HCT116 (cell line): ENCODE results near the gene ESAM. TPM values are rescaled to one million over a fixed set of nuclear protein-coding genes. Genes with fewer than 3 reads are reported as not detected.

Experiments
- ATAC-seq: fragments of 200-7000 bp; cut with Tn5 transposase; 2 replicates; pipeline ENCODE4 v1.9.1; 2020; ENCODE audit warnings: mild to moderate bottlenecking, moderate library complexity
- BruUV-seq: library from RNA; stranded (reverse); fragments of 400-500 nt; replicated peaks from 2 replicates; lab custom pipeline; 2021; lab: Mats Ljungman, UMichigan
- CTCF ChIA-PET: fragments of 300-600 bp; sonication (Branson Sonifier 250); formaldehyde crosslinking; loops from one replicate; lab custom pipeline; 2021; ENCODE audit warnings: antibody characterized with exemption; lab: Charles Lee
- POLR2A ChIA-PET: fragments of 300-600, 350-600 bp; sonication (Branson Sonifier 250); formaldehyde crosslinking; loops from one replicate; lab custom pipeline; 2021; ENCODE audit warnings: antibody characterized with exemption; lab: Charles Lee
- RAD21 ChIA-PET, 2 experiments: fragments of 300-600 bp; sonication (Branson Sonifier 250); formaldehyde crosslinking; loops; one replicate each; lab custom pipeline; 2023; ENCODE audit warnings: low total read pairs in 2 of 2; ENCODE audit not compliant: uncharacterized antibody in 2 of 2, unreplicated experiment in 2 of 2, low non-redundant PET in 1 of 2; lab: Charles Lee
- DNase-seq: peaks from one replicate; pipeline ENCODE4 v3.0.0-alpha.2; 2010; ENCODE audit warnings: low read depth, low spot score
- H2AFZ ChIP-seq: fragments of 200-600 bp; shearing (Covaris generic), sonication (generic); 2 replicates; pipeline ENCODE4 v1.6.1; 2017; ENCODE audit warnings: low read depth, mixed run types, mixed read lengths, antibody characterized with exemption, low read length; ENCODE audit not compliant: poor library complexity, severe bottlenecking
- H3K27ac ChIP-seq: 2 replicates; pipeline ENCODE4 v1.5.1; 2012; ENCODE audit warnings: low read depth, low read length
- H3K27me3 ChIP-seq: fragments of 200-600 bp; sonication (generic); 2 replicates; pipeline ENCODE4 v1.6.1; 2016; ENCODE audit warnings: mixed run types, low read length, mixed read lengths; ENCODE audit not compliant: insufficient read depth
- H3K36me3 ChIP-seq, 2 experiments: fragments of 200-500 bp in 1 of 2; fragments of 200-600 bp in 1 of 2; sonication (Bioruptor generic) in 1 of 2; sonication (generic) in 1 of 2; 2 replicates each; pipeline versions ENCODE4 v1.5.1 to v1.6.1; 2014 to 2016; ENCODE audit warnings: low read length in 2 of 2, inconsistent platforms in 1 of 2, mixed read lengths in 1 of 2, mixed run types in 1 of 2; ENCODE audit not compliant: insufficient read depth in 2 of 2, control insufficient read depth in 1 of 2
- H3K4me1 ChIP-seq, 2 experiments: fragments of 200-600 bp in 1 of 2; sonication (generic) in 1 of 2; 2 replicates each; pipeline versions ENCODE4 v1.5.1 to v1.6.1; 2012 to 2017; ENCODE audit warnings: low read length in 2 of 2, inconsistent platforms in 1 of 2, mild to moderate bottlenecking in 1 of 2, mixed read lengths in 1 of 2, mixed run types in 1 of 2, moderate library complexity in 1 of 2; ENCODE audit not compliant: insufficient read depth in 2 of 2, control insufficient read depth in 1 of 2
- H3K4me2 ChIP-seq: fragments of 200-600 bp; sonication (generic); 2 replicates; pipeline ENCODE4 v1.6.1; 2017; ENCODE audit warnings: mixed run types, low read length, mixed read lengths
- H3K4me3 ChIP-seq, 2 experiments: fragments of 200-600 bp in 1 of 2; sonication (generic) in 1 of 2; replicated peaks in 1 of 2; 2 replicates each; pipeline ENCODE4 v1.5.1; 2011 to 2016; ENCODE audit warnings: low read length in 2 of 2, control low read depth in 1 of 2, low read depth in 1 of 2, mild to moderate bottlenecking in 1 of 2, mixed read lengths in 1 of 2, mixed run types in 1 of 2
- H3K79me2 ChIP-seq: fragments of 200-600 bp; sonication (generic); 2 replicates; pipeline ENCODE4 v1.6.1; 2017; ENCODE audit warnings: mild to moderate bottlenecking, mixed run types, low read length, moderate library complexity, mixed read lengths; ENCODE audit not compliant: insufficient read depth
- H3K9ac ChIP-seq: fragments of 200-600 bp; sonication (generic); 2 replicates; pipeline ENCODE4 v1.6.1; 2016; ENCODE audit warnings: low read length, mixed read lengths
- H3K9me2 ChIP-seq: fragments of 200-600 bp; sonication (generic), shearing (Covaris generic); 2 replicates; pipeline ENCODE4 v1.6.1; 2017; ENCODE audit warnings: mixed run types, mild to moderate bottlenecking, moderate library complexity; ENCODE audit not compliant: insufficient read depth
- H3K9me3 ChIP-seq, 2 experiments: fragments of 200-500 bp in 1 of 2; fragments of 200-600 bp in 1 of 2; sonication (Bioruptor generic) in 1 of 2; sonication (generic) in 1 of 2; 2 replicates each; pipeline ENCODE4 v1.6.1; 2014 to 2017; ENCODE audit warnings: low read length in 2 of 2, mixed read lengths in 2 of 2, inconsistent platforms in 1 of 2, low read depth in 1 of 2, mild to moderate bottlenecking in 1 of 2, mixed run types in 1 of 2, moderate library complexity in 1 of 2; ENCODE audit not compliant: control insufficient read depth in 1 of 2, insufficient read depth in 1 of 2
- H4K20me1 ChIP-seq: fragments of 200-600 bp; sonication (generic), shearing (Covaris generic); 2 replicates; pipeline ENCODE4 v1.6.1; 2017; ENCODE audit warnings: mixed run types, mild to moderate bottlenecking, moderate library complexity; ENCODE audit not compliant: insufficient read depth
- CEBPB ChIP-seq: IDR thresholded peaks from 2 replicates; pipeline ENCODE4 v1.6.1; 2012; ENCODE audit warnings: low read depth
- EGR1 ChIP-seq: IDR thresholded peaks from 2 replicates; pipeline ENCODE4 v1.6.1; 2012; ENCODE audit warnings: low read depth
- ELF1 ChIP-seq: IDR thresholded peaks from 2 replicates; pipeline ENCODE4 v1.6.1; 2012; ENCODE audit warnings: low read depth, borderline replicate concordance
- EZH2phosphoT487 ChIP-seq: fragments of 200-600 bp; IDR thresholded peaks from 2 replicates; pipeline ENCODE4 v1.6.1; 2018; ENCODE audit warnings: antibody characterized with exemption, borderline replicate concordance
- FOSL1 ChIP-seq: IDR thresholded peaks from 2 replicates; pipeline ENCODE4 v1.6.1; 2012; ENCODE audit warnings: low read depth
- JUND ChIP-seq: IDR thresholded peaks from 2 replicates; pipeline ENCODE4 v1.6.1; 2012
- POLR2AphosphoS5 ChIP-seq: IDR thresholded peaks from 2 replicates; pipeline ENCODE4 v1.6.1; 2011; ENCODE audit warnings: mild to moderate bottlenecking, low read depth, low read length, moderate library complexity
- RAD21 ChIP-seq: IDR thresholded peaks from 2 replicates; pipeline ENCODE4 v1.6.1; 2012; ENCODE audit warnings: low read depth, mild to moderate bottlenecking
- TCF7L2 ChIP-seq: IDR thresholded peaks from 2 replicates; pipeline ENCODE4 v1.7.0; 2011; ENCODE audit warnings: borderline replicate concordance, inconsistent platforms; ENCODE audit not compliant: insufficient read depth, insufficient read length; ENCODE audit errors: extremely low read depth
- ZBTB33 ChIP-seq: IDR thresholded peaks from 2 replicates; pipeline ENCODE4 v1.6.1; 2011; ENCODE audit warnings: mild to moderate bottlenecking, low read length, moderate library complexity; ENCODE audit not compliant: insufficient replicate concordance; ENCODE audit errors: extremely low read depth
- ZFX ChIP-seq: fragments of 450-650 bp; IDR thresholded peaks from 2 replicates; pipeline ENCODE4 v1.6.1; 2017
- intact Hi-C: fragments of 100-400 bp; cut with micrococcal nuclease; formaldehyde crosslinking; loops from 2 replicates; pipeline ENCODE4 v1.10.0; 2022
- total RNA-seq: library from RNA; stranded (reverse); gene quantifications from one replicate; pipeline ENCODE4 v1.2.1, GENCODE V29; 2021; ENCODE audit not compliant: unreplicated experiment

ESAM gene
- total RNA-seq, 1 experiment from 2014 or later: 6.1 TPM

- intact Hi-C loops: no loop called here
- no peaks in the 10 kb centered on the region for H3K79me2 ChIP-seq
- H3K4me3 ChIP-seq: no peak overlapping the region
- H2AFZ ChIP-seq: no peak overlapping the region
- no peak for DNase-seq
- no peaks in the 10 kb centered on the region for H3K9me2 ChIP-seq
- no peaks in the 10 kb centered on the region for H3K4me1 ChIP-seq
- CTCF ChIA-PET: no interaction called here
- no peaks in the 10 kb centered on the region for H3K9me3 ChIP-seq
- H4K20me1 ChIP-seq: no peaks in the 10 kb centered on the region
- TF ChIP-seq ZBTB33: no peak
- TF ChIP-seq EGR1: no peak
- TF ChIP-seq ELF1: no peak
- no peak for TF ChIP-seq POLR2AphosphoS5
- TF ChIP-seq FOSL1: no peak
- TF ChIP-seq RAD21: no peak
- TF ChIP-seq JUND: no peak
- TF ChIP-seq CEBPB: no peak
- no peak for TF ChIP-seq ZFX
- no peak for TF ChIP-seq EZH2phosphoT487
- no peak for TF ChIP-seq TCF7L2
- TF ChIP-seq, all 23 proteins: peak for 0
- H3K27me3 ChIP-seq: peaks cover 52% of the 10 kb centered on the region
- no peak overlapping the region for H3K27ac ChIP-seq
- H3K4me2 ChIP-seq: no peak overlapping the region
- ChIA-PET RAD21 (no interaction called here), POLR2A (no interaction called here)
- BruUV-seq: no TSS peak
- no peak for ATAC-seq
- H3K36me3 ChIP-seq: no peaks in the 10 kb centered on the region
- no peak overlapping the region for H3K9ac ChIP-seq
These were observed 36.4 kb downstream of the ESAM start for GRCh38 chr11:124725719-124726105.
